HTR-8/SVneo (cell line): Measurements from ENCODE around the gene SLC26A11.
"Not testable (repeated sequence)": the region's sequence is repeated elsewhere in the genome, so short reads cannot be mapped to it uniquely, and the experiment has no call there.

Experiments used
- DNase-seq: peaks from one replicate; pipeline ENCODE4 v3.0.0; 2011; ENCODE audit warnings: low spot score, mixed read lengths; ENCODE audit not compliant: insufficient read length
- FAIRE-seq: peaks from 2 replicates; lab custom pipeline; 2011; peaks lifted over from hg19 to GRCh38; lab: Jason Lieb, UNC

Gene SLC26A11

DNA sequence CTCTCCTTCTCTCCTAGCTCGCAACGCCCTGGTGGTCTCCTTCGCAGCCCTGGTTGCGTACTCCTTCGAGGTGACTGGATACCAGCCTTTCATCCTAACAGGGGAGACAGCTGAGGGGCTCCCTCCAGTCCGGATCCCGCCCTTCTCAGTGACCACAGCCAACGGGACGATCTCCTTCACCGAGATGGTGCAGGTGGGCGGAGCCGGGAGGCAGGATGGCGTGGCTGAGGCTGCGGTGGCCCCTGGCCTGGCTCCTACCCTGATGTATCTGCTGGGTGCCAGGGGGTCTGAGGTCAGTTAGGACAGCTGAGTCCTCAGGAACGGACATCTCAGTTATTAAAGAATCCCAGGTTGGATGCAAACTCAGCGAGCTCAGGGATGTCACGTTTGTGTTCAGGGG is 16.7 kb downstream of the SLC26A11 start:
- FAIRE-seq (no peak), DNase-seq (no peak)

DNA sequence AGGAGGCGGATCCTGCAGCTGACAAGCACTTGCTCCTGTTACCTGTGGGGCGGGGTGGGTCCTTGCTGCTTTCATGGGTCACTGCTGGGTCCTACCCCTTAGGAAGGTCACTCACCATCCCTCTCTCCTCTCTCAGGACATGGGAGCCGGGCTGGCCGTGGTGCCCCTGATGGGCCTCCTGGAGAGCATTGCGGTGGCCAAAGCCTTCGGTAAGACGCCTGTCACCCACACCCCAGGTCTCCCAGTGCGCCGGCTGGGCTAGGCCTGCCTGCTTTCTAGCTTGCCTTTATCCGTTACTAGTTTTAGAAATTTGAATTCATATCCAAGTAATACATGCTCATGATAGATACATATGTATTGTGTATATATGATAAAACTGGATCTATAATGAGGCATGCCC is 17.2 kb downstream of the SLC26A11 start:
- FAIRE-seq (no peak), DNase-seq (no peak)

DNA sequence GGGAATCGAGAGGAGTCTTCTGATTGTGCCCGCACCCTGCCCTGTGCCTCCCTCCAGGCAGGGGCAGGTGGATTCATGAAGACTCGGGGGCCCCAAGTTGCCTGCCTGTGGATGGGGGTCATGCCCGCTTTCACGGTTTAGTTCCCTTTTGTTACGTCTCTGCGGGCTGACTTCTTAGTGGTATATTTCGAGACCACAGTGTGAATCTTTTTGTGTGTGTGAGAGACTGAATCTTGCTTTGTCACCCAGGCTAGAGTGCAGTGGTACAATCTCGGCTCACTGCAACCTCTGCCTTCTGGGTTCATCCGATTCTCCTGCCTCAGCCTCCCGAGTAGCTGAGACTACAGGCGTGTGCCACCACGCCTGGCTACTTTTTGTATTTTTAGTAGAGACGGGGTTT is 22.3 kb downstream of the SLC26A11 start:
- DNase-seq (no peak), FAIRE-seq (no peak)

DNA sequence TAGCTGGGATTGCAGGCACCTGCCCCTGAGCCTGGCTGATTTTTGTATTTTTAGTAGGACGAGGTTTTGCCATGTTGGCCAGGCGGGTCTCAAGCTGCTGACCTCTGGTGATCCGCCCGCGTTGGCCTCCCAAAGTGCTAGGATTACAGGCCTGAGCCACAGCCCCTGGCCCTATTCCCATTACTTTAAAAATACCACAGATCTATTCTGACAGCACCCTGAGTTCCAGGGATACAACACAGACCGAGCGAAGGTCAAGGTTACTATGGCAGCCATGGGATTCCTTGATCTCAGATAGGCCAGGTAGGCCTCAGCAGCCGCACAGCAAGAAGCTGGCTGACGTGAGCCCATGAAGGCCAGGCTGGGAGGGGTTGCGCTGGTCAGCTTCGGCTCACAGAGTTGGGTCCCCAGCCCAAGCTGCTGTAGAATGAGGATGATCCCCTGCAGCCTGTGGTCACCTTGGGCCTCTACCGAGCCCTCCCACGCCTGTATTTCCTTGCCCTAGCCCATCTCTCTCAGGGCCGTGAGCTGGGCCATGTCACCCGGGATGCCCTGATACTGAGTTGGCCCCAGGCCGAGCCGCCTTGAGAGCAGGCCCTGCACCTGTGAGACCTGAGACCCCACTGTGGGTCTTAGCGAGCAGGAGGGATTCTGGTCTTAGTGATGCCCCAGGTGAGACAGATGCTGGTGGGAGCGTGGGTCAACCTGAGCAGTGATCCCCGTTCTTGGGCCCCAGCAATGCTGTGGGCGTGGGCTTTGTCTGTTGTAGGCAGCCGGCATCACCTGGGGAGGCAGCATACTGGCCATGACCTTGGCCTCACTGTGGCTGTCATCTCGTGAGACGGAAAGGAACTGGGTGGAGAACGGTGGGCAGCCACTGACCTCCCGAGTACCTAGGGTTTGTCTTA is 23.6 kb downstream of the SLC26A11 start:
- no peak for DNase-seq
- FAIRE-seq: no peak

DNA sequence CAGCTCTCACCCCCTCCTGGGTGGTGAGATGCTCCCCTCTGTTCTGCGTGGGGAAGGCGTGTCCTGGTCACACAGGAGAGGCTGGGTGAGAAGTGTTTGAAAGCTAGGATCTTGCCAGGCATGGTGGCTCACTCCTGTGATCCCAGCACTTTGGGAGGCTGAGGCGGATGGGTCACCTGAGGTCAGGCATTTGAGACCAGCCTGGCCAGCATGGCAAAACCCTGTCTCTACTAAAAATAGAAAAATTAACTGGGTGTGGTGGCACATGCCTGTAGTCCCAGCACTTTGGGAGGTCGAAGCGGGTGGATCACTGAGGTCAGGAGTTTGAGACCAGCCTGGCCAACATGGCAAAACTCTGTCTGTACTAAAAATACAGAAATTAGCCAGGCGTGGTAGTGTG is 24.2 kb downstream of the SLC26A11 start:
- not testable (repeated sequence) for DNase-seq

DNA sequence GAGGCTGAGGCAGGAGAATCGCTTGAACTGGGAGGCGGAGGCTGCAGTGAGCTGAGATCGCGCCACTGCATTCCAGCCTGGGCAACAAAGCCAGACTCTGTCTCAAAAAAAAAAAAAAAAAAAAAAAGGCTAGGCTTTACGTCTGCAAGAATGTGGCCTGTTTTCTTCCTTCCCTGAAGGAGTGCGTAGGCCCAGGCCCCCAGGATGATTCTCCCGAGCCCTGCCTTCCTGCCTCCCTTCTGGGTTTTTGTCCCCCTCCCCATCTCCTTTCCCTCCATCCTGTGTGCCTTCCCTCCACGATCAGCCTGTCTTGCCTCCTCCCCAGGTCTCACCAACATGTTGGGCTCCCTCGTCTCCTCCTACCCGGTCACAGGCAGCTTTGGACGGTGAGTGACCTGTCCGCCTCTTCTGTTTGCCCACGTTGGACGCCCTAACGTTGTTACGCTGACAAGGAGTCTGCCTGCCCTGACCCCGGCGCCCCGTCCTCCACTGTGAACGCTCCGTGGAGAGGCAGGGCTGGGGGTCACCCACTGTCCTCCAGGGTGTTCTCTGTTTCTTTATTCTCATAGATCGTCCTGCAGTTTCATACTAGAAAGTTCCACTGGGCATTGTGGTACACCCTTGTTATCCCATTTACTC is 24.8 kb downstream of the SLC26A11 start:
- FAIRE-seq: no peak
- DNase-seq: no peak

More for the DNA sequence above, 24.2 kb downstream of the SLC26A11 start:
- FAIRE-seq: not testable (repeated sequence)

DNA sequence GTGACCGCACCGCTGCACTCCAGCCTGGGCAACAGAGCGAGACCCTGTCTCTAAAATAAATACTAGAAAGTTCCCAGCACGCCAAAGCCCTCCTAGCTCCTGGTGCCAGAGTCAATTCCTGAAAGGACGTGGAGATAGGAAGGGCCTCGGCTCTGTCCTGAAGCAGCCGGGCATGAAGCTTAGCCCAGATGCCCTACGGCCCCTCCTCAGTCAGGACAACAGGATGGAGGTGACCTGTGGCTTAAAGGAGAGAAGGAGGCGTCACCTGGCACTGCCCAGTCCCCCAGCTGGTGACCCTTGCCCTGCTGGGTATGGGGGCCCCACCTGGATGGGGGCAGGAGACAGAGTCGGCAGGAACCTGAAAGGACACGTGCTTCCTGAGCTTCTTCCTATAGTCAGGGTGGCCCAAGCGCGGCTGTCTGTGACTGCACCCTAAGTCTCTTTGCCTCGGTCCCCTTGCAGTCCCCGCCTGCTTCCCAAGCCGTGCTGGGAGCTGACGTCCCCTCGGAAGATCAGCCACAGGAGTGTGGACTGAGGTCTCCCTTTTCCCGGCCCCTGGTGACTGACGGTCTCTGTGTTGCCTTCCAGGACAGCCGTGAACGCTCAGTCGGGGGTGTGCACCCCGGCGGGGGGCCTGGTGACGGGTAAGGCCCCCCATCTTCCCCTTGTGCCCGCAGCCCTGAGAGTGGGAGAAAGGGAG is 25.5 kb downstream of the SLC26A11 start:
- no peak for DNase-seq
- no peak for FAIRE-seq

DNA sequence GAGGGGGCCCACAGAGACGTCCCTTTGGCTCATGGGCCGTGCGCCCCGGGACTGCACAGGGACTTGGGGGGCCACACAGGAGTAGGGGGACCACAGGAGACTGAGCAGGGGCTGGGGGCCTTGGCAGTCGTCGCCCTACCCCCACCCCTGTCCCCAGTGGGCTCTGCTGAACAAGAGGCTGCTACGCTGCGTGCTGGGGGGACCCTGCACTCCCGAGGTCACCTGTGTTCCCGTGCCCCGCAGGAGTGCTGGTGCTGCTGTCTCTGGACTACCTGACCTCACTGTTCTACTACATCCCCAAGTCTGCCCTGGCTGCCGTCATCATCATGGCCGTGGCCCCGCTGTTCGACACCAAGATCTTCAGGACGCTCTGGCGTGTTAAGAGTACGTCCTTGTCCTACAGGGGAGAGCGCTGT is 26.0 kb downstream of the SLC26A11 start:
- no peak for DNase-seq
- FAIRE-seq: no peak

DNA sequence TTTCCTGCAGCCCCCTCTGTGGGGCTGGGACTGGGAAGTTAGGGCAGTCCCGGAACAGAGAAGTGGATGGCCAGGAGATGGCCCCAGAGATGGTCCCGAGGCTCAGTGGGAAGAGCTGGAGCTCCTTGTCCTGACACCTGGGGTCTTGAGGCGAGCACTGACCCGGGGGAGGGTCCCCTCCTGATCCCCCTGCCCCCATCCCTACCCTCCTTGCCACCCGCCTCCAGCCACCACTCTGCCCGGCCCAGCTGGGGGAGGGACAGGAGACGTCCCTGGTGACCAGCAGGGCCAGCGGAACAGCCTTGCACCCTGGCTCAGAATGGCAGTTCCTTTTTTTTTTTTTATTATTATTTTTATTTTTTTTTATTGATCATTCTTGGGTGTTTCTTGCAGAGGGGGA is 26.5 kb downstream of the SLC26A11 start:
- FAIRE-seq (no peak), DNase-seq (no peak)

GRCh38 chr17:80247561-80247960 is 27.3 kb downstream of the SLC26A11 start:
- no peak for DNase-seq
- FAIRE-seq: no peak

GRCh38 chr17:80248001-80248893 is 28.0 kb downstream of the SLC26A11 start:
- no peak for DNase-seq

DNA sequence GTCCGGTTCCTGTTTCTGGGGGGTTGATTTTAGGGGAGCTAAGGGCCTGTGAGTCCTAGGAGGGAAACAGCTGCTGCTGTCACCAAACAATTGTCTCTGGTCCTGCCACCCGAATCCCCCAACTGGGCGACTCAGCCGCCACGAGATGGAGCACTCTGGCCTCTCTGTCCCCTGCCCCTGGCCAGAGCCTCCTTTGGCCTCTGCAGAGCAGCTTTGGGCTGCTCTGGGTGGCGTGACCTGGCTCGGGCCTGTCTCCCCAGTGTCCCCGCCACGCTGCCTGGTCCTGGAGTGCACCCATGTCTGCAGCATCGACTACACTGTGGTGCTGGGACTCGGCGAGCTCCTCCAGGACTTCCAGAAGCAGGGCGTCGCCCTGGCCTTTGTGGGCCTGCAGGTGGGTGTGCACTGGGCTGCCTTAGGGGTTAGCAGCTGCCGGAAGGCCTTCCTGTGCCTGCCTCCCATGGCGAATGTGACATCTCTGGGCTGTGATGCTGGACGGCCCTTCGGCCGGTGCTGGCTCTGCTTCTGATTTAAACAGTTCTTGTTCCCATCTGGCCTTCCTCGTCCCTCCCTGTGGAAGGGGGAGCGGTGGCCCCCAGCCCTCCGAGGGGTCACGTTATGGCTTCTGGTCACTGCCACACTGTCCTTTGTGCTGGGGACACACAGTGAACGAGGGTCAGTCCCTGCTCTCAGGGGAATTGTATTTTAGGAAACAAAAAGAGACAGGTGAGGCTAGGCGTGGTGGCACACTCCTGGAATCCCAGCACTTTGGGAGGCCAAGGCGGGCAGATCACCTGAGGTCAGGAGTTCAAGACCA is 28.9 kb downstream of the SLC26A11 start:
- FAIRE-seq (no peak), DNase-seq (no peak)

More at GRCh38 chr17:80248001-80248893, 28.0 kb downstream of the SLC26A11 start:
- no peak for FAIRE-seq

GRCh38 chr17:80251966-80252365 is 31.7 kb downstream of the SLC26A11 start:
- no peak for DNase-seq
- peak; percentile 31 for FAIRE-seq

- no peak for FAIRE-seq
- DNase-seq: no peak
Measured at GRCh38 chr17:80252871-80253270, 32.6 kb downstream of the SLC26A11 start.

GRCh38 chr17:80253631-80254395 is 33.6 kb downstream of the SLC26A11 start:
- DNase-seq (no peak), FAIRE-seq (no peak)

DNA sequence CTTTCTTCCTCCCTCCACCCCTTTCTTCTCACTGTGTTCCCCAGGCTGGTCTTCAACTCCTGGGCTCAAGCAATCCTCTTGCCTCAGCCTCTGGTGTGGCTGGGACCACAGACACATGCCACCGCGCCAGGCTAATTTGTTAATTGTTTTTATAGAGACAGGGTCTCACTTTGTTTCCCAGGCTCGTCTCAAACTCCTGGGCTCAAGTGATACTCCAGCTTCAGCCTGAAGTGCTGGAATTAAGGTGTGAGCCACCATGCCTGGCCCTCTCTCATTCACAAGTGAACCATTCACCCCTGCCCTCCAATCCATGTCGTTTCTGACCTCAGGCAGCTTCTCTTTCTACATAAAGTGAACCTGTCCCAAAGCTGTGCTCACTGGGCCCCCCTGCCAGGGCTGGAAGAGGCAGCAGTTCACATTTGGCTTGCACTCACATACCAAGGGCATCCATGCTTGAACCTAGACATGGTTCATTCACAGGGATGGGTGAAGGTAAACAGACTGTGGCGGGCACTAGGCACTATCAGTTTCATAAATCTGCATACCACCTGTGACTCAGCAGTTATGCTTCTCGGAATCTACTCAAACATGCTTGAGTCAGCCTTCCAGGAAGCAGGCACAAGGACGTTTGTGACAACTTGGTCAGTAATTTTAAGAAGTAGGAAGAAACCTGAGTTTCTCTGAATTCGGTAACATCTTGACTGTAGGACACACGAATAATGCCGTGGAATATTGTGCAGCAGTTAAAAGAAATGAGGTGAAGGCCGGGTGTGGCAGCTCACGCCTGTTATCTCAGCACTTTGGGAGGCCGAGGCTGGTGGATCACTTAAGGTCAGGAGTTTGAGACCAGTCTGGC is 34.4 kb downstream of the SLC26A11 start:
- DNase-seq (peak; percentile 89), FAIRE-seq (peak; percentile 88)

DNA sequence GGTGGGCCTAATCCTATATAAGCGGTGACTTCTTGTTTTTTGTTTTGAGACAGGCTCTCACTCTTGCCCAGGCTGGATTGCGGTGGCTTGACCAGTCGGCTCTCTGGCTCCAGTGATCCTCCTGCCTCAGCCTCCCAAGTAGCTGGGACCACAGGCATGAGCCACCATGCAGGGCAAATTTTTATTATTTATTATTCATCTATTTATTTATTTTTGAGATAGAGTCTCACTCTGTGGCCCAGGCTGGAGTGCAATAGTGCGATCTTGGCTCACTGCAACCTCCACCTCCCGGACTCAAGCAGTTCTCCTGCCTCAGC is 35.8 kb downstream of the SLC26A11 start:
- DNase-seq (no peak), FAIRE-seq (no peak)
